ENCODE measurements around the gene ISL2. TPM values are rescaled to one million over a fixed set of nuclear protein-coding genes. Genes with fewer than 3 reads are reported as not detected.

Gene ISL2
- total RNA-seq, 4 donors from 2014 or later = 1.8 to 5.1 (median 4.2) TPM

DNA sequence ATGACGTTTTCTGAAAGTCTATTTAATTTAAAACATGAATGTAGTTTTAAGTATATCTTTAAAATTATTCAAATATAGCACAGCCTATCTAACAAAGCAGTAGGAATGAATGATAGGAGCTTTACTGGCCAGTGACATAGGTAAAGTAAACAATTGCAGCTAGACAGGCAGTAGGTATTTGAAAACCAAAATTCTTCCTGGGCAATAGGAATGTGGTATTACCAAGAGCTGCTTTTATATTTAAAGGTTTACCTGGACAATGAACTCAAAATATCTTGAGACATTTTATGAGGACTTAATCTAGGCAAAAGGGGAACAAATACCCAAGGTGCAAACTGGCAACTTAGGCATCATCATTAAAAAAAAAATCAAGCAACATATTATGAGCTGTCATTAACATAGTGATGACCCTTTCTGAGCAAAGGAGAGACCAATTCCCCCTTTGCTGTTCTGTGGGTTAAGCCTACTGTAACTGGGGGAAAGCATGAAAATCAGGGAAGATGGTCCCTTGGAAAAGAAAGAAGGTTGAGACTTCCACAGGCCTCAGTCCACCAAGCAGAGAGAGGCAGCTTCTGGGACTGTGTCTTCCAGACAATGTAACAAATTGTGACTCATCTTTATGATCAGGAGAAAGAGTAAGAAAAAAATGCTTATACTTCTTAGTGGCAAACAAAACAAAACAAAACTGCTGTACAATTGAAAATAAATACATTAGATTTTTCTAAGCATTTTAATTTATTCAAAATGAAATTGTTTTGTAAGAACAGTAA lies 12.9 kb downstream of the ISL2 start:
- no peak for DNase-seq (ENCODE audit: extremely low spot score)
- Histone ChIP-seq H3K9me3 (no peaks in the 10 kb centered on the region), H3K36me3 (peaks cover 0 to 4% (median 0%) of the 10 kb centered on the region in 4 donors), H3K27me3 (peaks cover 0 to 35% (median 12%) of the 10 kb centered on the region in 4 donors), H3K4me1 (peaks cover 19 to 25% (median 24%) of the 10 kb centered on the region in 4 donors), H3K27ac (replicated peaks in 1 of 4) (no peak overlapping the region), H3K4me3 (no peak overlapping the region)
- WGBS = 97% methylated on average over 1 of the region's 1 CpG
- TF ChIP-seq EP300 (IDR thresholded peaks at IDR 0.05) = no peak
- TF ChIP-seq, protein P1, sequence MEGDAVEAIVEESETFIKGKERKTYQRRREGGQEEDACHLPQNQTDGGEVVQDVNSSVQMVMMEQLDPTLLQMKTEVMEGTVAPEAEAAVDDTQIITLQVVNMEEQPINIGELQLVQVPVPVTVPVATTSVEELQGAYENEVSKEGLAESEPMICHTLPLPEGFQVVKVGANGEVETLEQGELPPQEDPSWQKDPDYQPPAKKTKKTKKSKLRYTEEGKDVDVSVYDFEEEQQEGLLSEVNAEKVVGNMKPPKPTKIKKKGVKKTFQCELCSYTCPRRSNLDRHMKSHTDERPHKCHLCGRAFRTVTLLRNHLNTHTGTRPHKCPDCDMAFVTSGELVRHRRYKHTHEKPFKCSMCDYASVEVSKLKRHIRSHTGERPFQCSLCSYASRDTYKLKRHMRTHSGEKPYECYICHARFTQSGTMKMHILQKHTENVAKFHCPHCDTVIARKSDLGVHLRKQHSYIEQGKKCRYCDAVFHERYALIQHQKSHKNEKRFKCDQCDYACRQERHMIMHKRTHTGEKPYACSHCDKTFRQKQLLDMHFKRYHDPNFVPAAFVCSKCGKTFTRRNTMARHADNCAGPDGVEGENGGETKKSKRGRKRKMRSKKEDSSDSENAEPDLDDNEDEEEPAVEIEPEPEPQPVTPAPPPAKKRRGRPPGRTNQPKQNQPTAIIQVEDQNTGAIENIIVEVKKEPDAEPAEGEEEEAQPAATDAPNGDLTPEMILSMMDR (IDR thresholded peaks at IDR 0.05) = no peak
- no peak for TF ChIP-seq POLR2A (IDR thresholded peaks at IDR 0.05; ENCODE audit: low read depth)
- no peak for TF ChIP-seq POLR2AphosphoS5 (IDR thresholded peaks at IDR 0.05)
- intact Hi-C loops (cut with DNase I) = no loop called here

DNA sequence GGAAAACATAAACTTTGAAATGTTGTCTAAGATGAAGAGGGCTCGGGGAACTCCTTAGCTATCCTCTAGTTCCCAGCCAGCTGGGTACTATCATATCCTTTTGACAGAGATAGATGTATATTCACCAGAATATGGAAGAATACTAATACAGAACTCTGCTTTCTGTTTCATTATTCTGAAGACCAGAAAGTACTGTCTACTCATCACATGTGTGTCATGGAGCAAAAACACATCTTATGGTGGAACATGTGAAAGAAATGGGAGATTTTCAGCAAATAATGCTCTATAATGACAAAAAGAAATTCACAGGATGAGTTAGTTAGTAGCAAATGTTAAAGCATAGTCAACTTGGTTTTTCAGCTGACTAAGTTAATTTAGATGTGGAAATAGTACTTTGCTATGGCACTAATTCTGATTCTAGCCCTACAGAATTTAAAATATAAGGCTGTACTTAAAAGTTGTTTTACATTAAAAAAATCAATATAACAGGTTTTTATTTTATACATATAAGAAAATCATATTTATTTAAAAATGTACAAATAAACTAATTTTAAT lies 16.5 kb downstream of the ISL2 start:
- Histone ChIP-seq H3K36me3 (peaks cover 0 to 4% (median 1%) of the 10 kb centered on the region in 4 donors), H3K27me3 (no peaks in the 10 kb centered on the region), H3K27ac (replicated peaks in 1 of 4) (no peak overlapping the region), H3K9me3 (no peaks in the 10 kb centered on the region), H3K4me3 (no peak overlapping the region), H3K4me1 (no peaks in the 10 kb centered on the region)
- DNase-seq (ENCODE audit: extremely low spot score) = no peak
- 93% methylated on average over 1 of the region's 1 CpG for WGBS
- TF ChIP-seq EP300 (IDR thresholded peaks at IDR 0.05) = no peak
- no peak for TF ChIP-seq POLR2AphosphoS5 (IDR thresholded peaks at IDR 0.05)
- no peak for TF ChIP-seq POLR2A (IDR thresholded peaks at IDR 0.05; ENCODE audit: low read depth)
- TF ChIP-seq, protein P1 (IDR thresholded peaks at IDR 0.05) = no peak
- intact Hi-C loops (cut with DNase I) = no loop called here

DNA sequence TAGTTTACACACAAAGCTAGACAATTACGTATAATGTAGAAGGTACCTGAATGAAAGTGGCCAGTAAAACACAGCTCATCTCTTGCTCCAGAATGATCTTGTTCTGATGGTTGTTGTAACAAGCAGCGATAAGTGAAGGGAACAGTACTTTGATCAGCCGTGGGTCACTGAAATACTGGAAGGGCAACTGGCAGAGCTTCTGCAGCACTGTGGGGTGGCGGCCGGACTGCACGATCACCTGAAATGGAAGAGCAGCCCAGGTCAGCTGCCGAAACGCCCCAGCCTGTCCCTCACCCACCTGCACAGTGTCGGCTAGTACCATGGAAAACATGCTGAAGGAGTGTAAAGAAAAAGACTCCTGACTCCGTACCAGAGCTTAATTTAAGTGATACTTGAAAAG lies 17.3 kb downstream of the ISL2 start:
- no peaks in the 10 kb centered on the region for H3K27me3 ChIP-seq
- DNase-seq (ENCODE audit: extremely low spot score) = no peak
- WGBS = 89% methylated on average over 10 of the region's 10 CpGs
- H3K36me3 ChIP-seq = peaks cover 0 to 7% (median 2%) of the 10 kb centered on the region in 4 donors
- H3K27ac ChIP-seq (replicated peaks in 1 of 4) = no peak overlapping the region
- intact Hi-C loops (cut with DNase I) = no loop called here
- H3K4me3 ChIP-seq = no peak overlapping the region
- no peaks in the 10 kb centered on the region for H3K9me3 ChIP-seq
- no peaks in the 10 kb centered on the region for H3K4me1 ChIP-seq
- TF ChIP-seq POLR2AphosphoS5 (IDR thresholded peaks at IDR 0.05) = no peak
- TF ChIP-seq, protein P1 (IDR thresholded peaks at IDR 0.05) = no peak
- TF ChIP-seq POLR2A (IDR thresholded peaks at IDR 0.05; ENCODE audit: low read depth) = no peak
- TF ChIP-seq EP300 (IDR thresholded peaks at IDR 0.05) = no peak

DNA sequence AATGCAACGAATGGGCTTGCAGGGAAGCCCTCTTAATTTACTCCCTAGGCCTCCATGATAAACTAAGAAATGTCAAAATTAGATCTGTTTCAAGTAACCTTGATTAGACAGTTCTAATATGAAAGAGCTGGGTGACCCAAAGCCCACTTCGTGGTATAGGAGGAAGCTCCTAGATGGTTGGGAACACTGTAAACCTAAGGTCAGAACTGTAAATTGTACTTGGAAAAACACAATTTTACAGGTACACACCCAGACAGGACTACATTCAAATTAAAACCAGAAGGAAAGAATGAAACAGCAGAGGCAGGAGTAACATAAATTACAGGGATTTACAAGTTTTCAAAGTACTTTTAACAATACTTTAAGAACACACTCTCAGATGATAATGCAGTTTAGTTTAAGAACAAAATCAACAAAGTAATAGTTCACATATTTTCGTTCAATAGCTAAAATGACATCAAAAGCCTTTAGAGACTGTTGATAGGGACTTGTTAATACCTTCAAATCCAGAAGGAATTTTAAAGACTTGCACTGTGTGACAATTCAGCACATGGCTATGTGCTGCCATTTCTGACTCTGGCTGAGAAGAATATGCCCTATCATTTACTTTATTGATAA lies 18.4 kb downstream of the ISL2 start:
- 87% methylated on average over 3 of the region's 3 CpGs for WGBS
- peaks cover 0 to 12% (median 4%) of the 10 kb centered on the region in 4 donors for H3K36me3 ChIP-seq
- no peak overlapping the region for H3K4me3 ChIP-seq
- intact Hi-C loops (cut with DNase I) = no loop called here
- no peak overlapping the region for H3K27ac ChIP-seq (replicated peaks in 1 of 4)
- no peaks in the 10 kb centered on the region for H3K4me1 ChIP-seq
- DNase-seq (ENCODE audit: extremely low spot score) = no peak
- no peaks in the 10 kb centered on the region for H3K27me3 ChIP-seq
- TF ChIP-seq EP300 (IDR thresholded peaks at IDR 0.05) (no peak), POLR2AphosphoS5 (IDR thresholded peaks at IDR 0.05) (no peak), POLR2A (IDR thresholded peaks at IDR 0.05; ENCODE audit: low read depth) (no peak)
- TF ChIP-seq, protein P1 (IDR thresholded peaks at IDR 0.05) = no peak
- no peaks in the 10 kb centered on the region for H3K9me3 ChIP-seq
